SH-SY5Y (cell line): ENCODE results near the gene CCDC159.

Experiments
- GATA2 ChIP-seq: IDR thresholded peaks from 2 replicates; pipeline ENCODE4 v1.6.1; 2011; ENCODE audit warnings: mild to moderate bottlenecking, low read depth, low read length
- GATA3 ChIP-seq: IDR thresholded peaks from 2 replicates; pipeline ENCODE4 v1.6.1; 2011; ENCODE audit warnings: low read depth, mild to moderate bottlenecking, low read length, moderate library complexity

- TF ChIP-seq GATA2: no peak
- no peak for TF ChIP-seq GATA3
These were observed 27.6 kb downstream of the CCDC159 start for GRCh38 chr19:11373885-11374432.
